ENCODE data around the gene CPSF4.
A peak's percentile ranks its signal among the peaks of the same experiment; 100 is the strongest.

CPSF4 gene

GRCh38 chr7:99448855-99449254 lies 10.1 kb downstream of the CPSF4 start:
- DNase-seq (ENCODE audit: low read depth in 2 of 2): no peak

GRCh38 chr7:99449326-99449725 lies 10.6 kb downstream of the CPSF4 start:
- DNase-seq (ENCODE audit: low read depth in 2 of 2): no peak

GRCh38 chr7:99451936-99452335 lies 13.2 kb downstream of the CPSF4 start:
- DNase-seq (ENCODE audit: low read depth in 2 of 2): no peak

GRCh38 chr7:99452541-99452940 lies 13.8 kb downstream of the CPSF4 start:
- no peak for DNase-seq (ENCODE audit: low read depth in 2 of 2)

GRCh38 chr7:99453105-99453504 lies 14.4 kb downstream of the CPSF4 start:
- DNase-seq (ENCODE audit: low read depth in 2 of 2): no peak

GRCh38 chr7:99455874-99456273 lies 17.1 kb downstream of the CPSF4 start:
- no peak for DNase-seq (ENCODE audit: low read depth in 2 of 2)

GRCh38 chr7:99456288-99456687 lies 17.5 kb downstream of the CPSF4 start:
- DNase-seq (ENCODE audit: low read depth in 2 of 2): no peak

GRCh38 chr7:99457050-99457649 lies 18.4 kb downstream of the CPSF4 start:
- DNase-seq (ENCODE audit: low read depth in 2 of 2): no peak

- no peak for DNase-seq (ENCODE audit: low read depth in 2 of 2)
Observed at GRCh38 chr7:99457650-99458493, 19.1 kb downstream of the CPSF4 start.

GRCh38 chr7:99459087-99459486 lies 20.3 kb downstream of the CPSF4 start:
- DNase-seq (ENCODE audit: low read depth in 2 of 2): no peak

GRCh38 chr7:99460651-99461050 lies 21.9 kb downstream of the CPSF4 start:
- no peak for DNase-seq (ENCODE audit: low read depth in 2 of 2)

GRCh38 chr7:99461221-99461620 lies 22.5 kb downstream of the CPSF4 start:
- no peak for DNase-seq (ENCODE audit: low read depth in 2 of 2)

GRCh38 chr7:99465421-99465768 lies 26.7 kb downstream of the CPSF4 start:
- no peak for DNase-seq (ENCODE audit: low read depth in 2 of 2)

- DNase-seq (ENCODE audit: low read depth in 2 of 2): no peak
Observed at GRCh38 chr7:99468336-99468918, 29.7 kb downstream of the CPSF4 start.

- DNase-seq (ENCODE audit: low read depth in 2 of 2): no peak
Observed at GRCh38 chr7:99469381-99470065, 30.8 kb downstream of the CPSF4 start.

- peak; percentile 96 to 97 for DNase-seq (ENCODE audit: low read depth in 2 of 2)
Observed at GRCh38 chr7:99472561-99473314, 34.0 kb downstream of the CPSF4 start, which contains the start of gene ZNF789. ZNF789 (plus strand) TSS chr7:99472890; CDS start chr7:99476457, 3,567 bp downstream.

GRCh38 chr7:99473315-99473596 lies 34.5 kb downstream of the CPSF4 start:
- no peak for DNase-seq (ENCODE audit: low read depth in 2 of 2)

- DNase-seq (ENCODE audit: low read depth in 2 of 2): no peak
Observed at GRCh38 chr7:99476107-99476506, 37.4 kb downstream of the CPSF4 start.

- no peak for DNase-seq (ENCODE audit: low read depth in 2 of 2)
Observed at GRCh38 chr7:99478464-99479440, 40.0 kb downstream of the CPSF4 start.

GRCh38 chr7:99485094-99485493 lies 46.4 kb downstream of the CPSF4 start:
- no peak for DNase-seq (ENCODE audit: low read depth in 2 of 2)

GRCh38 chr7:99489235-99489634 lies 50.5 kb downstream of the CPSF4 start:
- DNase-seq (ENCODE audit: low read depth in 2 of 2): no peak

Measured in stimulated activated CD8-positive, alpha-beta memory T cell treated with anti-CD3 and anti-CD28 coated beads, Interleukin-2, amount 100 ng/mL, for 1 hour (primary cell).